Endothelial cell (in vitro differentiated cells): ENCODE data around the gene APCDD1. TPM values are rescaled to one million over a fixed set of nuclear protein-coding genes. Genes with fewer than 3 reads are reported as not detected.

Source experiments
- DNase-seq: peaks from one replicate; pipeline ENCODE4 v3.0.0; 2021; ENCODE audit warnings: low spot score
- H3K27ac Mint-ChIP-seq: one replicate; pipeline ENCODE4 v1.8.0; 2021; ENCODE audit warnings: mixed read lengths, inconsistent platforms; ENCODE audit not compliant: unreplicated experiment
- H3K27me3 Mint-ChIP-seq: one replicate; pipeline ENCODE4 v1.8.0; 2021; ENCODE audit warnings: mild to moderate bottlenecking, moderate library complexity, mixed read lengths, inconsistent platforms; ENCODE audit not compliant: unreplicated experiment
- H3K36me3 Mint-ChIP-seq: one replicate; pipeline ENCODE4 v1.8.0; 2021; ENCODE audit warnings: mild to moderate bottlenecking, low read depth, mixed read lengths, inconsistent platforms; ENCODE audit not compliant: unreplicated experiment
- H3K4me1 Mint-ChIP-seq: one replicate; pipeline ENCODE4 v1.8.0; 2021; ENCODE audit warnings: mild to moderate bottlenecking, mixed read lengths, inconsistent platforms; ENCODE audit not compliant: unreplicated experiment
- H3K4me3 Mint-ChIP-seq: one replicate; pipeline ENCODE4 v1.8.0; 2021; ENCODE audit warnings: mild to moderate bottlenecking, mixed read lengths, inconsistent platforms; ENCODE audit not compliant: unreplicated experiment
- H3K9me3 Mint-ChIP-seq: one replicate; pipeline ENCODE4 v1.8.0; 2021; ENCODE audit warnings: mixed read lengths, inconsistent platforms; ENCODE audit not compliant: unreplicated experiment
- total RNA-seq: library from RNA; stranded (reverse); fragmentation: NEBNext Ultra II Directional; extraction: Animal tissue kit (Norgen Biotek cat#: 25700); gene quantifications from one replicate; pipeline ENCODE4 v1.2.1, GENCODE V29; 2021; ENCODE audit not compliant: unreplicated experiment
- TF ChIP-seq, protein P1 (sequence below): fragments of 200-600 bp; sonication (generic); IDR thresholded peaks from one replicate; pipeline ENCODE4 v1.5.0; 2021; ENCODE audit warnings: antibody characterized with exemption; ENCODE audit not compliant: unreplicated experiment

The APCDD1 gene
- total RNA-seq, 1 donor from 2014 or later = 3.1 TPM

DNA sequence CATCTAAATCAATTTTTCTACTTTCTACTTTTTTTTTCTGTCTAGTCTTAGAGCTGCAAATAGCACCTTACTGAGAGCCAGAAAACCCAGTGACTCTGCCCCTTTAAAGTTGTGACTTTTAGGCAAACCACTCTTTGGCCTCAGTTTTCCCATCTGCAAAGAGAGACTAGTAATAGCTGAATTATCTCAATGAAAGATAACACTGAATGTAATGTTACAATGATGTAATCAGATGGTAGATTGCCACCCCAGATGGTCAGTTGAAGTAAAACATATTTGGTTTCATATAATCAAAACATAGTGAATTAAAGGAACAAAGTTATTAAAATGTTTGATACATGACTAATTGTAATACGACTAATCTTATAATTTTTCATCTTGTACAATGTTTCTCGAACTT lies 5.0 kb upstream of the APCDD1 start:
- no peak for DNase-seq
- no peak overlapping the region for H3K27ac Mint-ChIP-seq
- no peaks in the 10 kb centered on the region for H3K9me3 Mint-ChIP-seq
- no peak overlapping the region for H3K4me3 Mint-ChIP-seq
- no peaks in the 10 kb centered on the region for H3K4me1 Mint-ChIP-seq
- H3K36me3 Mint-ChIP-seq = no peaks in the 10 kb centered on the region
- TF ChIP-seq, protein P1, sequence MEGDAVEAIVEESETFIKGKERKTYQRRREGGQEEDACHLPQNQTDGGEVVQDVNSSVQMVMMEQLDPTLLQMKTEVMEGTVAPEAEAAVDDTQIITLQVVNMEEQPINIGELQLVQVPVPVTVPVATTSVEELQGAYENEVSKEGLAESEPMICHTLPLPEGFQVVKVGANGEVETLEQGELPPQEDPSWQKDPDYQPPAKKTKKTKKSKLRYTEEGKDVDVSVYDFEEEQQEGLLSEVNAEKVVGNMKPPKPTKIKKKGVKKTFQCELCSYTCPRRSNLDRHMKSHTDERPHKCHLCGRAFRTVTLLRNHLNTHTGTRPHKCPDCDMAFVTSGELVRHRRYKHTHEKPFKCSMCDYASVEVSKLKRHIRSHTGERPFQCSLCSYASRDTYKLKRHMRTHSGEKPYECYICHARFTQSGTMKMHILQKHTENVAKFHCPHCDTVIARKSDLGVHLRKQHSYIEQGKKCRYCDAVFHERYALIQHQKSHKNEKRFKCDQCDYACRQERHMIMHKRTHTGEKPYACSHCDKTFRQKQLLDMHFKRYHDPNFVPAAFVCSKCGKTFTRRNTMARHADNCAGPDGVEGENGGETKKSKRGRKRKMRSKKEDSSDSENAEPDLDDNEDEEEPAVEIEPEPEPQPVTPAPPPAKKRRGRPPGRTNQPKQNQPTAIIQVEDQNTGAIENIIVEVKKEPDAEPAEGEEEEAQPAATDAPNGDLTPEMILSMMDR = no peak
- H3K27me3 Mint-ChIP-seq = no peaks in the 10 kb centered on the region

DNA sequence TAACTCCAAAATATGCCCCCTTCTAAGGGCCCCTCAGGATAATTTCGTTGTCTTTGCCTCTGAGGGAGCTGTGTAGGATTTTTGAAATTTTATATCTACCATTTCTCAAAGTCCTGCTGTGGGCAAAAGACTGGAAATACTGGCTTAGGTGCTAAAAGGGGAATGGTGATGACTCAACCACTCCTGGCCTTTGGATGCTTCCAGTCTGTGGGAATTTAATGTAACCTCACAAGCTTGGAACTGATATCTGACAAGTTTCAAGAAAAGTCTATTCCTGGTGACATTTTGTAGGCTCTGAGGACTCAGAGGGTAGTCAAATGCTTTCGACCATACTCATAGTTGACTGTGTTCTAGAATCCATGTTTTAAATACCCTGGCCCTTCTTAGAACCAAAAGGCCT lies 3.4 kb upstream of the APCDD1 start:
- no peak for DNase-seq
- Mint-ChIP-seq H3K36me3 (no peaks in the 10 kb centered on the region), H3K27me3 (peaks cover 8% of the 10 kb centered on the region), H3K4me1 (peaks cover 8% of the 10 kb centered on the region), H3K27ac (no peak overlapping the region), H3K9me3 (no peaks in the 10 kb centered on the region), H3K4me3 (no peak overlapping the region)
- TF ChIP-seq, protein P1 = no peak

DNA sequence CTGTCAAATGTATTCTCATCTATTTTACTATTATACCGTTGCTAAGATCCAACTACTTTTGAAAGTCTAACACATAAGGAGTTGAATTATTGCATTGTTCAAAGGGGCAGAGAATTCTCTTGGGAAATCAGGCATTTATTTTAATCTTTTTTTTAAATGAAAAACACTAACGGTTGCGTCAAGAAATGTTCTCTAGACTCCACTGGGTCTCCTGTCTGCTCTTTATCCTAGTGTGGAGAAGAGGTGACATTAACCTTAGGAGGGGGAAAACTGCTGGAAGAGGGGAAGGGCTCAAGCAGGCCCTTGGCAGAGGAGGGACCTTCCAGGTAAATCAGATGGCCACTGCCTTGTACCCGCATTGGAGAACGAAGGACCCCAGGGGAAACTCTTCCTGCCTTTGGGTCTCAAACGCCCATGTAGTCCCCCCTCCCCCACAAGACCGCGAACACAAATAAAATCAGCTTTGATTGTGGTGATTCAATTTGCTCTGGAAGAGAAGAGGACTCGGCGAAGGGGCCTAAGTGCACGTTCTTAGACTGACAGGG lies 1.1 kb upstream of the APCDD1 start:
- Mint-ChIP-seq H3K4me1 (peaks cover 11% of the 10 kb centered on the region), H3K36me3 (no peaks in the 10 kb centered on the region), H3K27me3 (peaks cover 9% of the 10 kb centered on the region), H3K9me3 (no peaks in the 10 kb centered on the region), H3K27ac (no peak overlapping the region), H3K4me3 (peak overlapping the region; percentile 79)
- TF ChIP-seq, protein P1 = no peak
- DNase-seq = no peak

DNA sequence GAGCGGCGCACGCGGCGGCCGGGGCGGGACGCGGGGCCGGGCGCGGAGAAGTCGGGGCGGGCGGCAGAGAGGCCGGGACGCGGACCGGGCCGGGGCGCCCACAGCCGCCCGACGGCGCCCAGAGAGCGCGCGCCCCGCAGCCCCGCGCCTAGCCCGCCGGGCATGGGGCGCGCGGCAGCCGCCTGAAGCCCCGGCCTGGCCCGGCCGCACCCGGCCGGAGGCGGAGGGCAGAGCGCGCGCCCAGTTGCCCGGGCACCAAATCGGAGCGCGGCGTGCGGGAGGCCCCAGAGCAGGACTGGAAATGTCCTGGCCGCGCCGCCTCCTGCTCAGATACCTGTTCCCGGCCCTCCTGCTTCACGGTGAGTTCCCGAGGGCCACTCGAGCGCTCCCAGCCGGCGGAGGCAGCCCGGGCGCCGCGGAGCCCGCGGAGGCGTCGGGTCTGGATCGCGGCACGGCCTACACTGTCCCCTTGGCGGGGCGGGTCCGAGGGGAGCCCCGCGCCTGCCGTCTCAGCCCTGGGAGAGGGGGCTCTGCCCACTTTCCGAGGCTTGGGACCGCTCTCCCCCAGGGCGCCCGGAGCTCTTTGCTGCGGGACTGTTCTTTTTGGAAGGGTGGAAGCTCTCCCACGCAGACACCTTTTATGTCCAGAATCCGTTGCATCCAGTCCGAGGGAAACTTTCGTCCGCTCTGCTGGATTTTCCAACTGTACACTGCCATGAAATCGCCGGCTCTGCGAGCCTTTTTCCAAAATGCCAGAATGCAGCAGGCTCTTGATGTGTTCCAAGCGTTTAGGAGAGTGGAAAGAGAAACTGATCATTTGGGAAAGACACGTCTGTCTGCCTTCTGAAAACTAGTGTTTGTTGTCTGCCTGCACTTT lies 484 bp downstream of the APCDD1 start:
- H3K27ac Mint-ChIP-seq = no peak overlapping the region
- peak; percentile 41 for DNase-seq
- H3K27me3 Mint-ChIP-seq = peaks cover 9% of the 10 kb centered on the region
- peak overlapping the region; percentile 89 for H3K4me3 Mint-ChIP-seq
- H3K9me3 Mint-ChIP-seq = no peaks in the 10 kb centered on the region
- peaks cover 11% of the 10 kb centered on the region for H3K4me1 Mint-ChIP-seq
- H3K36me3 Mint-ChIP-seq = no peaks in the 10 kb centered on the region
- TF ChIP-seq, protein P1 = no peak
